ENCODE measurements around the gene ALDH8A1.

GRCh38 chr6:134979142-134979541 lies 29.2 kb upstream of the ALDH8A1 start:
- TF ChIP-seq CTCF (IDR thresholded peaks at IDR 0.05; ENCODE audit: low read depth, low read length, poor library complexity, severe bottlenecking) = no peak
- TF ChIP-seq EZH2phosphoT487 (IDR thresholded peaks at IDR 0.05; ENCODE audit: borderline replicate concordance, low read length) = no peak

All from DOHH2 (cell line).